ENCODE data around the gene HDAC4. TPM values are rescaled to one million over a fixed set of nuclear protein-coding genes. Genes with fewer than 3 reads are reported as not detected.
A peak's percentile ranks its signal among the peaks of the same experiment; 100 is the strongest.
"Not testable (repeated sequence)": the region's sequence is repeated elsewhere in the genome, so short reads cannot be mapped to it uniquely, and the experiment has no call there.

The HDAC4 gene
- polyA plus RNA-seq, 5 donors: 7.9 to 11.8 (median 10.9) TPM

DNA sequence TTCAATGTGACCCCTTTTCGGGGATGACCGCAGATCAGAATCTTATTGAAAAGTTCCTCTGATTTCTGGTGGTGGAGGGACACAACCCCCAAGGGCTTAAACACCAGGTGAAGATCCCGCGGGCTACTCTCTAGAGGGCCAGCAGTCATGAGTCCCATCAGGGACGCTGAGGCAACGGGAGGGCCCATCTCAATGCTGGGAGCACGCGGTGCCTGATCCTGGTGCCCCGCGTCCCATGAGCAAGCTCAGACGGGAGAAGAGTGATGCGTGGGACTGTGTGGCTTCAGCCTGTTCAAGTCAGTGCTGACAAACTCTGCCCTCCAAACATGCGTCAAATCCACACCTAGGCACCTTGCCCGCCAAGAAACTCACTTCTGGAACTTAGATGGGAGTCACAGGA lies 328.0 kb downstream of the HDAC4 start:
- no peak for DNase-seq

DNA sequence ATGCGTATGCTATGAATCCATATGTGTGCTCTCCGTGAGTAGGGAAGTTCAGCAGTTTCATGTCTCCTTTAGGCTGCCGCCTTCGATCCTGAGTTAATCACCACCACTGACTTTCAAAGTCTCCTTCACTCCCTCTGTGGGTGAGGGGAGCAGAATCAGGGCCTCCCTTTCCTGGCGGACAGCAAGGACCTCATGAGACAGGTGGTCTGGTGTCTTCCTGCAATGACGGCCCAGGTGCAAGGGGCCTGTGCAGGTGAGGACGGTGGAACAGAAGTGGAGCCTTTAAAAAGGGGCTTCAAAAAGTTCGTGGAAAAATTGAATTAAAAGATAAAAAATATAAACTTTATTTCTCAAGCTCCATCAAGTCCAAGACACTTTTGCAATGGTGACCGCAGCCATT lies 330.4 kb downstream of the HDAC4 start:
- DNase-seq: no peak

DNA sequence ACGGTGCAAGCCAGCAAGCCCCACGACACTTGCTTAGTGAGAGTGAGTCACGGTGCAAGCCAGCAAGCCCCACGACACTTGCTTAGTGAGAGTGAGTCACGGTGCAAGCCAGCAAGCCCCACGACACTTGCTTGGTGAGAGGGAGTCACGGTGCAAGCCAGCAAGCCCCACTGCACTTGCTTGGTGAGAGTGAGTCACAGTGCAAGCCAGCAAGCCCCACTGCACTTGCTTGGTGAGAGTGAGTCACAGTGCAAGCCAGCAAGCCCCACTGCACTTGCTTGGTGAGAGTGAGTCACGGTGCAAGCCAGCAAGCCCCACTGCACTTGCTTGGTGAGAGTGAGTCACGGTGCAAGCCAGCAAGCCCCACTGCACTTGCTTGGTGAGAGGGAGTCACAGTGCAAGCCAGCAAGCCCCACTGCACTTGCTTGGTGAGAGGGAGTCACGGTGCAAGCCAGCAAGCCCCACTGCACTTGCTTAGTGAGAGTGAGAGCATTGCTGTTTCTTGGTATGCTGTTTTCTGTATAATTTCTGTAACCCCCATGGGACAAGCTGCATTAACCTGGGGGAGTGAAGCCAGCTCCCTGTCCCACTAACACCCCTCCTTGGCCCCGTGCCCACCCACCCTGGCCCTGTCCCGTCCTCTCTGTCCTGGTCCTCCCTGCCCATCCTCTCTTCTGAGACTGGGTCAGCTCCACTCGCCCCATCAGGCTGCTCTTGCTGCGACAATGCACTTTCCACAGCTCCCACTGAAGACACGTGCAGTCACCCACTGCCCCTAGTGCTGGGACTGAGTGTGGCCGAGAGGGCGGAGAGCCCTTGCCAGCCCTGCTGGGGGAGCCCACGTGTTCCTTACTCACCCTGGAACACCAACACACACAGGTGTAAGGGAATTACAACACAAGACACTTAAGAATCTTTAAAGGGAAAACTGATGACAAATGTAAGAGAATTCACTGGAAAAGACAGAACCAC lies 331.2 kb downstream of the HDAC4 start:
- DNase-seq: not testable (repeated sequence)

DNA sequence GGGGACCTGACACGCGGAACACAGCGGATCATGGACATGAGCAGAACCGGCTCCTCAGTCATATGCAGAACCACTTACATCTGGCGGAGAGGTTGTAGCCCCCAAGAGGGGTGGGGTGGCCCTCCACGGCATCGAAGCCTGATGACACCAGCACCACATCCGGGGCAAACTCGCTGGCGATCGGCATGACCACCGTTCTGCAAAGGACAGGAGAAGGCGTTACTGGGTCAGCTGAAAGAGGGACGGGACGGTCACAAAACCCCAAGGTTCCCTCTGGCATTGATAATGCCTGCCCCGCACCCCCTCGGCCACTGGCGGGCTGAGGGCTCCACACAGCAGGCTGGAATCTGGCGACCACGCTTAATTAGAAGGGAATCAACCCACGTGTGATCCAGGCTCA lies 332.4 kb downstream of the HDAC4 start:
- DNase-seq: no peak

DNA sequence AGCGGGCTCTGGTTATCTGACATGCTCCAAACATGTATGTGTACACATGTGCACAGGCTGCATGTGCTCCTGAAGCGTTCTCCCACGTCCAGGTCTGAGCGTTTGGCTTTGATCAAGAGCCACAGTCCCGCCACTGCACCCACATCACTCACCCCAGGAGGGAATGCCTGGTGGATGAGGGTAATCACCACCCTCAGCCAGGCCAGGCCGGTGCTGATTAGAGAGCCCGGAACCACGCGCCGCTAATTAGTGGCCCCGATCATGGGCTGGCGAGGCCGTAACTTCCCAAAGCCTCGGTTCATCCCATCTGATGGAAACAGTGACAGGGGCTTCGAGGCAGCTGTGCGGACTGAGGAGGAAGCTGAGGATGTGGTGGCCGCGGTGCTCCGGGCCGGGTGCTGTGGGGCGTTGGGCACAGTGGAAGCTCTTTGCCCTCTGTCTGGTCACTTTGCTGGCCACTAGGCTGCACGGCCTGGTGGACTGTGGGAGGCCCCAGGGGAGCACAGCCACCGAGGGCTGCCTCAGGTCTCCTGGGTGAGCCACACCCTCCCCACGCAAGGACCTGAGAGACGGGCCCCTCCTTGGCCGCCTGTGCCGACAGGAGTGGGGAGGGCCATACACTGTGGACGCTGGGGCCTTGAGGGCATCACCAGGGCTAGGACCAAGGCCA lies 333.5 kb downstream of the HDAC4 start:
- no peak for DNase-seq

DNA sequence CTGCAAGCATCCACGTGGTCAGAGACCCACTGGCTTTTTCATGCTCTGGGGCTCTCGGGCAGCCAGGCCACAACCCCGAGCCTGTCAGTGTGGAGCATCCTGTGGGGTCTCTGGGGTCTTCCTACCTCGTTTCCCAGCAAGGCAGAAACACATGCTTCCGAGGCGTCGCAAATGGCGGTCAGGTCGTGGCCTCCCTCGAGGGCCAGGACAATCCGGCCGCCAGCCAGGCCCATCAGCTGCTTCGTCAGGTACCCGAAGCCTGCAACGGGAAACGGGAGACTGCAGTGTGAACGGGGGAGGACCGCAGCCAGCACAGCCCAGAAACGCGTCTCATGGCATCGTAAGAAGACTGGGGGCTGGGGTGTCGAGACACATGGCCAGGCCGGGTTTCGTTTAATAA lies 334.2 kb downstream of the HDAC4 start:
- no peak for DNase-seq

DNA sequence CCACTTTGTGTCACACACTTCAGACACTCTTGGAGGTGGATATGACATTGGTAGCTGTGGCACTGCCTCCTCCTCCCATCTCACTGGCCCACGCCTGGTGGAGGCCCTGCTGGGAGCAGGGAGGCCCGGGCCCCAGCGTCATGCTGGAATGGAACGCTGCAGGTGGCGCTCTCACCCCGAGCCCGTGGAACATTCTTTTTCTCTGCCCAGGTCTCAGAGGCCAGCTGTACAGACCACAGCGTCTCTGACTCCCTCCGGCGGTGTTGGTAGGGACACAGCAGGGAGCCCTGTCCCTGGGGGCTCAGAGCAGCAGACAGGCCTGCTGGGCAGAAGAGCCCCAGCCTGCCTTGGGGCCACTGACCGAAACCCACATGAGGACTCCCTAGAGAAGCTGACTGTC lies 334.9 kb downstream of the HDAC4 start:
- no peak for DNase-seq

DNA sequence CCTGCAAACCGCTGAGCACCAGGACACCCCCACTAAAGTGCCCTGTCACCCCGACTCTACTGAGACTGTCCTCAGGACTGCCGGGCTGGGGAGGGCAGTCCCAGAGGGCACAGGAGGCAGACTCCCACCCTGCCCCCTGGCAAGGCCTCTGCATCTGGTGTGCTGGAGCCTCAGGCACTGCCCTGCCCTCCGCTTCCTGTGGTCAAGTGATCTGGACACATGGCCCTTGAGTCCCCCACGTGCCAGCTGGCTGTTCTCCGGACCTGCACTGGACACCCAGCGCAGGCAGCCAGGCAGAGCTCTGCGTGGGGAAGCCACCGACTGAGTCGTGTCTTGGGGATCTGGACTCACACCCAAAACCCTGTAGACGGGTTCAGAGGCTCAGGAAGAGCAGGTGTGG lies 335.3 kb downstream of the HDAC4 start:
- DNase-seq: no peak

DNA sequence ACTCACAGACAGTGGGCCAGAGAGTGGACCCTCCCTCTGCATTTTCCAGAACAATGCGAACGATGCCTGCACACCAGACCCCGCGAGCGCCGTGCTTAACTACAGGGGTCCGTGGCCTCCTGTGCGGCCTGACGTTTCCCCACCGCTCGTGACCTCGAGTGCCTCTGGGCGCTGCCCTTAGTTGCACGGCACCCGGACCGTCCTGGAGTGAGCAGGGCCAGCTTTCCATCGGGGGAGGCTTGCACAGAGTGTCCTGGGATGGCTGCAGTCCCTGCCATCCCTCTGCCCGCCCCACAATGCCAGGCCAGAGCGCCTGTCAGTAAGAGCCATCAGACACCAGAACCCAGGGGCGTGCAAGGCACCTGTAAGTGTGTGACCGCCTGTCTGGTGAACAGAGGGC lies 335.9 kb downstream of the HDAC4 start:
- no peak for DNase-seq

DNA sequence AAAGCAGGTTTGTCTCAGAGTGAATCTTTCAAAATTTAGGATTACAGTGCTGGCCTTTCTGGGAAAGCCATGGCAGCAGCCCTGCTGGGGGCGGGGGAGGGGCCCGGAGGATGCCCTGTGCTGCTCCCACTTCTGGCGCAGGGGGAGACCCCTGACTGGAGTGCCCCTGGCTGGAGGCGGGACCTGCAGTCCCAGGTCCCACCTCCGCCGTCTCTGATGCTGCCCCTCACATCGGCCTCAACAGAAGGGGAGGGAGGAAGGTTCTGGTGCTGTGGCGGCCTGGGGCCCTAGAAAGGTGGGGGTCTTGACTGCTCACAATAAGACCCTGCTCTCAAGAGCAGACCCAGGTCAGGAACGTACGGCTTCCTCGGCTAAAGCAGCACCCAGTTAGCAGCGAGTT lies 336.6 kb downstream of the HDAC4 start:
- no peak for DNase-seq

DNA sequence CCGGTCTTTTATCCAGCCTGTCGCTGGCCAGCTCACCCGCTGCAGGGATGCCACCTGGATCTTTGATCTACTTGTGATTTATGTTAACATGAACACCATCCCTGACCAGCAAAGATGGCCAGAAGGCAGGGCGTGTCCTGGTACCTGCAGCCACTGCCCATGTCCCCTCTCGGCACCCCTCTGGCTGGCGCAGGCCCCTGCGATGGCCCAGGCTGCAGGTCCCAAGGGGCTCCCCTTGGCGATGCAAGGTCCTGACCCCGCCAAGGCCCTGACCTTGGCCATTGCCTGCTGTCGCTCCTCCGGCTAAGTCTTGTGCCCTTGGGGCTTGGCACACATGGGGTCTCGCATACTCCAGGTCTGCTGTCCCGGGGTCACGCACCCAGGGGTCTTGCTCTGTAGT lies 338.1 kb downstream of the HDAC4 start:
- DNase-seq: no peak

DNA sequence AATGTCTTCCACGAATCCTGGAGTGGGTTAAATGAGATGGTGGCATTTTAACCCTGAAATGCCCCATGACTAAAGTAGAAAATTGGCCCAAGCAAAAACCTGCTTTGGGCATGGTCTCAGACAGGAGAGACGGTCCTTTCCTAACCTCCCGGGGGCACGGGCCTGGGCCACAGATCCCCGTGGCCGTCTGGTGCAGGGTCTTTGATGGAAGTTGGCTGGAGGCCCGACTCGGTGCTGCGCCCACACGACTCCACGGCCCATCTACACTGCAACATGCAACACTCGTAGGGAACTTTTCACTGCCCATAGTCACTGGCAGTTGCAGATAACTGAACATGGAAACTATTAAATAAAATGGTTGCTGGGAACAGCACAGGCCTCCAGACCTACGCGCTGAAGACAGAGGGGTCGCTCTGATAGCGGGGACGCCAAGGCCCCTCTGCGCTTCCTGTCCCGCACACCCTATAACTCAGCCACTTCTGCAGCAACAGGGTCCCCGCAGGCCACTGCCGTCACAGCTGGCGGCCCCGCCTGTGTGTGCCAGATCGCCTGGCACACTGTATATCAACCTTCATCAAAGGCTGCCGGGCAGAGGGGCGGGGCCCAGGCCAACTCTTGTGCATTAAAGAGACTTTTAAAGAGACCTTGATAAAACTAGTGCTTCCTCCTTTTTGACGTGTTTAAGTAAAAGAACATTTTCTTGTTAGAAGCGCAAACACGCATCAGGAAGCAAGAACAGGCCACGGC lies 338.8 kb downstream of the HDAC4 start:
- peak; percentile 2 to 13 for DNase-seq

DNA sequence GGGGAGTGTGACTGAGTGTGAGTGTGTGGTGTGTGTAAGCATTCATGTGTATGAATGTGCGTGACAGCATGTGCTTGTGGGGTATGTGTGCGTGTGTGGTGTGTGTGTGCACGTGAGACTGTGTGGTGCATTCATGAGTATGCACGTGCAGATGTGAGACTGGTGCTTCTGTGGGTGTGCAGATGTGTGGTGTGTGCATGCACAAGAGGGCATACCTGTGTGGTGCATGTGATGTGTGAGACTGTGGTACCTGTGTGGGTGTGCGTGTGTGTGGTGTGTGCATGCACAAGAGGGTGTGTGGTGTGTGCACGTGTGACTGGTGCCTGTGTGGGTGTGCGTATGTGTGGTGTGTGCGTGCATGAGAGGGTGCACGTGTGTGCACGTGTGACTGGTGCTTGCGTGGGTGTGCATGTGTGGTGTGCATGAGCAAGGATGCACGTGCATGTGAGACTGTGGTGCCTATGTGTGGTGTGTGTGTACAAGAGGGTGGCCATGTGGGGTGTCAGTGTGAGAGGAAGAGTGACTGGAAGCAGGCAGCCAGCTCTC lies 339.6 kb downstream of the HDAC4 start:
- no peak for DNase-seq

DNA sequence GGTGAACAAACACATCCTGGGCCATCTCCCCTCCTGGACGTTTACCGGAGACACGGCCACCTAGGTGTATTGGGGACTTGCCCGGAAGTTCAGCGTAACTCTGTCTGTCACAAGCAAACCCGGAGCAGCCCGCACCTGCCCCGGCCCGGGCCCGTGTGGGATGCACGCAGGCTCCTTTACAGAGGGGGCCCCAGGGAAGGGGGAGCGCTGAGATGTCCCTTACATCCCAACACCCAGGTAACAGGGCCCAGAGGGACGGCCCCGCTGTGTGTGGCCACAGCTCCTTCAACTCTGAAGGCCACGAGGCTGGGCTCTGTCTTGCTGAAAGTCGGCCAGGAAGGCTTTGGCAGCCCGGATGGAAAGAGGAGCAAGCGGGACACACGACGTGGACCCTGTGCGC lies 340.1 kb downstream of the HDAC4 start:
- DNase-seq: no peak

DNA sequence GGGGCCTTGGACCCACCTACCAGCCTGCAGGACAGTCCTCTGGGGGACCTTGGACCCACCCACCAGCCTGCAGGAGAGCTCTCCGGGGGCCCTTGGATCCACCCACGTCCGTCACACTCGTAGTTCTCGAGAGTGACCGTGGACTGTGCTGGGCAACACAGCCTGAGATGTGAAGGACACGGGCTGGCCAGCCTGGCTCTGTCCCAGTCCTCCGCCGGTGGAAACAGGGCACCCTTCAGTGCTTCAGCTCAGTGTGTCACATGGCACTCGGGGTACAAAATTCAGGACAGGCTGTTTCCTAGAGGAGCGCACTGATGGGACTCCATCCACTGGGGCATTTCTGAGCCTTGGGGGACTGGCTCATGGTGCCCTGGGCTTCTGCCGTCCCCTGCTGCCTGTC lies 341.0 kb downstream of the HDAC4 start:
- no peak for DNase-seq

DNA sequence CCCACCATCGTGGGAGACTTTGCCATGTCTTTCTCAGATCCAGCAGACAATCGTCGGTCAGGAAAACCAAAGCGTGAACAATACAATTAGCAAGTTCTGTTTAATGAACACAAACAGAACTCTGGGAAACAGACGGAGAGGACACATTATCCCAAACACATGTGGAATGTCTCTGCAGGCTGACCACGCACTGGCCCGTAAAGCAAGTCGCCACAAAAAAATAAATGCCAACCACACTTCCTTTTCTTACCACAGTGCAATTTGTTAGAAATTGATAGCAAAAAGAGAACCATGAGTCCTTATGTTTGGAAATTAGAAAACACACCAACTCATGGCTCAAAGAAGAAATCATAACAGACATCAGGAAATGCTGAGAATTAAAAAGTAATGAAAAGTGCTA lies 342.1 kb downstream of the HDAC4 start:
- no peak for DNase-seq

DNA sequence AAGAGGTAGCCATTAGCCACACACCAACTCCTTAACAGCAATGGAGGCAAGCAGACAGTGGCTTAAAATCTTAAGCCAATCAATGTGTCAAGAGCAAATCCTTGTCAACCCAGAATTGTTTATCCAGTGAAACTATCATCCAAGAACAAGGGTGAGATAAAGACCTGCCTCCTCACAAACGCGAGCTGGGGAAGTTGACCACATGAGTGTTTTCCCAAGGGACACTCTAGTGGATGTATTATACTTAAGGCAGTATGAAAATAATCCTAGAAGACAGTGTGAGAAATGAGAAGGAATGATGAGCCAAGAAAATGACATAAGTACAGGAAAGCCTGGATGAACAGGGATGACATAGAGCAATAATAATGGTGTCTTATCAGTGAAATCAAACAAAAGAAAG lies 343.3 kb downstream of the HDAC4 start:
- DNase-seq: no peak

DNA sequence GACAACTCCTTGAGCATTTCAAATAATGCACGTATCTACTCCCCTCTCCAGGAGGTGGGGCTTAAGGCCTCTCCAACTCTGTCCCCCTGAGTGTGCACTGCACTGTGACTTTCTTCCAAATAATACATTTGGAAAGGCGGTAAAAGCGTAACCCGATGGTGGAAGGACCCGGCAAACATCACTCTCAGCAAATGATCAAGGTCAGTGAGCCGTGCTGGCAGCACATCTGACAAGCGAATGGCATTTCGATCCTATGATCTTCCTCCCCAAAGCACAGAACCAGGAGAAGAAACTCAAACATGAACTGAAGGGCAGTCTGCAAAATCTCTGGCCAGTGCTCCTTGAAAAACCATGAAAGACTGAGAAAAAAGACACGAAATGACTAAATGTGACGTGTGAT lies 344.2 kb downstream of the HDAC4 start:
- DNase-seq: no peak

DNA sequence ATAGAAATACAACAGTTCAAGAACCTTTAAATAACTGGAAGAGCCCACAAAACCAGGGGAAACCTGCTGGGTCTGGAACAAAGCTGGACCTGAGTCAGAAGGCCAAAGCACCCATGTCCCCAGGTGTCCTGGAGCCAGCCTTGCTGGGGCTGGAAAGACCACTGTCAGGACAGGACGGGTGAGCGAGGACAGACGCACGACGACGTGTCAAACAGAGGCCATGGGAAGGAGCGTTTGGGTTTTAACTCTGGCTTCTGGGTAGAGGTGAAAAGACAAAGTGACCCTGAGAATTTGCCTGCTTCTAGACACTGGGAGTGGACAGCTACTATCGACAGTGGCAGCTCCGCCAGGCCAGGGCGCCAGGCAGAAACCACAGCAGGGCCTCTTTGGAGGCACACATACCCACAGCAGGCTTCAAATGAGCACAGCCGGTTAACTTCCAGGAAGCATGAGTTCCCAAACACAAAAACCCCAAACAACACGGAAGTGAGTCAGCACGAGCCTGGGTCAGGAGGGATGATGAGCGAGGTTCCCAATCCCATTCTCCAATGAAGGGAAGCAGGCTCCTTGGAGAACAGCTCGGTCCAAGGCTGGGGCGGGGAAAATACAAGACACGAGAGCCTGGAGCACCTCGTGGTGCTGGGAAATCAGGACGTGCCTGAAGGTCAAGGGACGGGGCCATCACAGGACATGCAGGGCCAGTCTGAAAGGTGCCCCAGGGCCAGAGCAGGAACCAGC lies 344.9 kb downstream of the HDAC4 start:
- no peak for DNase-seq

DNA sequence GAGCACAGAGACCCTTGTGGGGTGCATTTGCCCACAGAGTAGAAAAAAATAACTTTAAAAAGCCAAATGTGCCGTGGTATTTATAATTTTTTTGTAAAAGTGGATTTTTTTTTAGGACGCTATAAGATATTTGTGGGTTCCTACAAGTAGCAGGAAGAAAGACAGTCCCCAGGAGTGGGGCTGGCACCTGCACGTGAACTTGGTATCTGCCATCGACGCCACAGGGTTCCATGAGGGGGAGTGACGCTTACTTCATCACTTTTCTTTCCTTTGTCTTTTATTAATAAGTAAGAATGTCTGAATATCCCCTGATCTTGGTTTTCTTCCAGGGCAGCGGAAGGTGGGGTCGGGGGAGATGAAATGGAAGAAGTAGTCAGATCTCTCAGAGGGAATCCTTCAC lies 345.9 kb downstream of the HDAC4 start:
- no peak for DNase-seq

DNA sequence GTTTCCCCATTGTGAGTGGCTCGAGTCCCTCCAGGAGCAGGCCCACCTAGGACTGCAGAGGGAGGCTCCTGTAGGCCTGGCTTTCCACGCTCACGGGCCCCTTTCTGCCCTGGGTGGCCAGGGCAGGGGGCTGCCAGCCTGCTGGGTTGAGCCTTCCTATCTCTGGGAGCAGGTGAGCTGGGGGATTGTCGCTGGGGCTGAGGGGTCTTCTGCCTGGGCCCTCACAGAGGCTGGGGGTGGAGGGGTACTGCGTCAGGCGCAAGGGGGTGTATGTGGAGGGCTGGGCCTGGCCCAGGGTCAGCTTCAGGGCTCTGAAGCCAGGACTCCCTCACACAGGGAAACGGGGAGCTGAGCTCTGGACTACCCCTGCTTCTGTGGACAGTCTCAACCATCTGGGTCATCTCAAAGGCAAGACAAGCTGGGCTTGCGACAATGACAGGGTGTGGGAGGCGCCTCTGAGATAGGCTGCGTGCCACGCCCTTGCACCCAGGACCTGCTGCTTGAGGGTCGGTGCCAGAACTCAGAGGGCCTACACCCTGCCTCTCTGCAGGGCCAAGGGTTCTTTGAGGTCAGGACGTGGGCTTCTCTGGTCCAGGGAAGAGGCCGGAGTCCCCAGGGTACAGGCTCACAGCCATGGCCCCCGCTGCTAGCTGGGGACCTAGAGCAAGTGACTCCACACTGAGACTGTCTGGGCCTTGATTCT lies 346.9 kb downstream of the HDAC4 start:
- no peak for DNase-seq

Data from right lung (tissue), 5 donors.